Middle frontal gyrus (tissue), 1 donor: ENCODE measurements around the gene MRRF.

Experiments used
- DNase-seq: peaks from one replicate; pipeline ENCODE4 v3.0.0-alpha.2; 2015; ENCODE audit warnings: low spot score; ENCODE audit errors: extremely low spot score

The MRRF gene, protein sequence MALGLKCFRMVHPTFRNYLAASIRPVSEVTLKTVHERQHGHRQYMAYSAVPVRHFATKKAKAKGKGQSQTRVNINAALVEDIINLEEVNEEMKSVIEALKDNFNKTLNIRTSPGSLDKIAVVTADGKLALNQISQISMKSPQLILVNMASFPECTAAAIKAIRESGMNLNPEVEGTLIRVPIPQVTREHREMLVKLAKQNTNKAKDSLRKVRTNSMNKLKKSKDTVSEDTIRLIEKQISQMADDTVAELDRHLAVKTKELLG

DNA sequence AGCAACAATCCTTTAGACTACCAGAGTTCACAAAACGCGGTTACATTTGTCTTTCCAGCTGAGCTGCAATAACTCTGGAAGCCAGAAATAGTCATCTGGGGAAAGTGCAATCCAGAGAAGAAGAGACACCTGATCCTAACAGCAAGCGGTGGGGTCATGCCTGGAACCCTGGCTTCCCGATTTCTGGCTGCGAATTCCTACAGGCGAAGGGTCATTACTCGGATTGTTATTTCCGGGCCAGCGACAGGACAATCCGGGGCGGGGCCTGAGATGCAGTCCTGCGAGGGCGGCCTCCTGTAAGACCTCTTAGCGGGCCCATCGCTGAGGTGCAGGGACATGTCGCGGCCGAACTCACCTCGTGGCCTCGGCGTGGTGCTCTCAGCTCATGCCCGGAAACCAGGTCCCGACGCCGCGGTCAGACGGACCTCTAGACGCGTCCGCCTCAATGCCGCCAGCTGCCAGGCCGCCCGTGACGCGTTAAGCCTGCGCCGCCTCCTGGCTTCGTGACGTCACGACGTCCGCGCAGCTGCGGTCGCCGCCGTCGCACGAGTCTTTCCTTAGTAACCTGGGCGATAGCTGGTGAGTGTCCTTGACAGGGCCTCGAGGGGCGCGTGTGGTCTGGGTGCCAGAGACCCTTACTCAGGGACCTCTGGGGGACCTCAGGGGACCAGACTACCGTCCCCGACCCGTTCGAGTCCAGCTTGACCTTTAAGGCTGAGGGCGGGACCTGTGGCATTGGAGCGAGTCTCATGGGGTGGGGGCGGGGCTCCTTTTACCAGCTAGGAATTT lies at the start of gene MRRF, which contains the start of gene RBM18:
TSS of gene MRRF (plus strand) at position 523 of the 789 bp plus-strand sequence. CDS start 6,010 bp downstream, outside the sequence.
TSS of gene RBM18 (minus strand) at position 481 of the 789 bp plus-strand sequence. CDS start 3,348 bp downstream, outside the sequence.
- DNase-seq: peak; percentile 78

DNA sequence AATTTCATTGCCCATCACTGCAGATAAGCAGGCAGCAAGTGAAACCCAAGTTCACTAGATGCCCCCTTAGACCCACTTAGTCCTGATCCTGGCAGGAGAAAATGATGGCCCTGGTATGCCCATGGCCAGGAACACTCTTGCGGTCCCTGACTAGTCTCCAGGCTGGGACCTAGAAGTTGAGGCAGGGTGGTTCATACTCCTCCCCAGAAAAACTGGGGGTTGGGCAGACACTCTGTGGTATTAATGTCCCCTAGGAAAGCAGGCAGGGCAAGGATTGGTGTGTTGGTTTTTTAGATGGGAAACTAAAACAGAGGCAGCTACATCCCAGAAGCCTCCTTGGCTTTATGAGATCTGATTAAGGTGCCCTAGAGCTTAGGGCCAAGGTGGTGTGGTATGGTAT lies 49.0 kb upstream of the MRRF start:
- no peak for DNase-seq

DNA sequence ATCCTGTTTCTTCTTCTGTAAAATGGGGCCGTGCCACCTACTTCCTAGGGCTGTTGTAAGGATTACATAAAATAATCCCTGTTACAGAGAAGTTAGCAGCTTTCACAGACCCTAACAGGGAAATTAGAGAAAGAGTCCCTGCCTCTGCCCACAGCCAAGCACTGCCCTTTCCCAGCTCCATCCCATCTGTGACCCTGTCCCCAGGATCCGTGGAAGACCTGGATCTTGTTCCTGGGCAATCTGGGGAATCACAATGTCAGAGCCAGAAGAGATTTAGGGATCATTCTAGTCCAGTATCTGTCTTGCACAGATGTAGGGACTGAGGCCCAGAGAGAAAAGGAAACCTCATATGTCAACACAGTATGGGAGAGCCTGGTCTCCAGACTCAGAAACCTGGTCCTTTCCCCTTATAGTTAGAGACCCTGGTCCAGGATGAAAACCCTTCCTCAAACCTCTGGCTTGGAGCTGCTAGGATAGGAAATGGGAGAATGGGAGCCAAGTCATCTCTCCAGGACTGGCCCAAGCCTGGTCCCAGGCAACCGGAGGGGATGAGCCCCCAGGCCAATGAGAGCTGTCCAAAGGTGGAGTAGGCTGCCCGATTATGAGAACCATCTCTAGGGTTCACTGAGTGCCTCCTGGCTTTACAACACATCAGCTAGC lies 48.4 kb upstream of the MRRF start:
- no peak for DNase-seq

DNA sequence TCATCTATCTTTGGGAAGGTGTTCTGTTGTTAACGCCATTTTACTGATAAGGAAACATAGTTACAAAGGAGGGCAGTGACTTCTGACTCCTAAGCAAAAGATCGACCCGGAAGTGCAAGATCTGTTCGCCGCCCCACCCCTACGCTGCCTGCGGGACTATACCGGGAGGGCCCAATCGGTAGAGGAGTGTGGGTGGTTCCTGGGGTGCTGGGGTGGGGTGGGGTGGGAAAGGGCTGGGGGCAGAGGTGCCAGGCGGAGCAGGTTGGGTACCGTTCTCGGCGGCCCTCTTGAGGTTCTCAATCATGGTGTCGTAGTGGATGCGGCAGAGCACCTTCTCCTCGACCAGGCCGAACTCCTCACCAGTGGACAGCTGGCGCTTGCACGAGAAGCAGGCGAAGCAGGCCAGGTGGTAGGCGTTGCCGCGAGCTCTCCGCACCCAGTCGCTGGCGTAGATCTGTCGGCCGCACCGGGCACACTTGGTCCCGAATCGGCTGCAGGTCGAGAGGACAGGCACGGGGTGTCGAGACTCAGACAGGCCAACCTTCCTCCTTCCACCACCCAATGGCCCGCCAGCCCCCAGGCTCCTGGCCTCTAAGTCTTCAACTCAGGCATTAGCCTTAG lies 47.8 kb upstream of the MRRF start:
- no peak for DNase-seq

DNA sequence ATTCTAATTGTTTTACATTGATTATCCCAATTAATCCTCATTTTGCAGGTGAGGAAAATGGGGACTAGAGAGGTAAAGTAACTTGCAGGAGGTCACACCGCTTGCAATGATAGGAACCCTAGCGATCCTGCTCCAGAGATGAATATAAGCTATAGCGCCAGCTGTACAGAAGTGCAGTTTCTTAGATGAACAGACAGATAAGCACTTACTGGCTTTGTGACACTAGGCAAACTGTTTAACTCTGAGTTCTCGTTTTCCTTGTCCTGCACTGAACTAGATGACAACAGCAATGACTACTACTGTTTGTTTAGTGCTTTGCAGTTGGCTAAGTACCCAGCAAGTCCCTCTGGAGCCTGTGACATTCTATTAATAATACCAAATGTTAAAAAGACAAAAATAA lies 47.0 kb upstream of the MRRF start:
- DNase-seq: no peak

DNA sequence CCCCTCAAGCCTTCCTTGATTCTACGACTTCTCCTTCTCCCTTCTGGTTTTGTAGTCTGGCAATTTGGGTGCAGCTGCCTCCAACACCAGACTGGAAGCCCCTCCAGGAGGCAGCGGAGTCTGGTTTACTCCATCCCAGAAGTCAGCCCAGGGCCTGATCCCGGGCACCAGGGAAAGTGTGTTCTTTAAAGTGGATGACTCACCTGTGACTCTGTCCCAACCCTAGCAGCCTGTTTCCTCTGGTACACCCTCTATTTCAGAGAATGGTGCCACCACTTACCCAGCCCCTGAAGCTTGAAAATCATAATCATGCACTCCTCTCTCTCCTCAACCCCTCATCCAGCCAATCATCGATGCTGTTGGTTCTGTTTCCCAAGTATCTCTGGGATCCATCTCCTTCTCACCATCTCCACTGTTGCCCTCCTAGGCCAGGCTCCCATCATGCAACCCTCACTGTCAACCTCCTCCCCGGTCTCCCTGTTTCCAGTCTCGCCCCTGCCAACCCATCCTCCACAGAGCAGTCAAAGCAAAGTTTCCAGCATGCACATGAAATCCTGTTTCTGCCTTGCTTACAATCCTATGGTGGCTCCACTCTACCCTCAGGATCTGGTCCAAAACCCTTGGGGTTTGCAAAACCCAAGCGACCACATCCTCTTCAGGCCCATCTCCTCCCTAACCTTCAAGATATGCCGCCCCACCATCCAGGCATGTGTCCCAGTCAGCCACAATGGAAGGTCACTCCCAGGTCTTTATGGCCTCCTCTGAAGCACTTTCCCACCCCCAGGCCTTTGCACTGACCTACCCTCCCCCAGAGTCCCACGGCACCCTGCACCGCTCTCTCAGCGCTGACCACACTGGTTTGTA lies 46.4 kb upstream of the MRRF start:
- DNase-seq: no peak

DNA sequence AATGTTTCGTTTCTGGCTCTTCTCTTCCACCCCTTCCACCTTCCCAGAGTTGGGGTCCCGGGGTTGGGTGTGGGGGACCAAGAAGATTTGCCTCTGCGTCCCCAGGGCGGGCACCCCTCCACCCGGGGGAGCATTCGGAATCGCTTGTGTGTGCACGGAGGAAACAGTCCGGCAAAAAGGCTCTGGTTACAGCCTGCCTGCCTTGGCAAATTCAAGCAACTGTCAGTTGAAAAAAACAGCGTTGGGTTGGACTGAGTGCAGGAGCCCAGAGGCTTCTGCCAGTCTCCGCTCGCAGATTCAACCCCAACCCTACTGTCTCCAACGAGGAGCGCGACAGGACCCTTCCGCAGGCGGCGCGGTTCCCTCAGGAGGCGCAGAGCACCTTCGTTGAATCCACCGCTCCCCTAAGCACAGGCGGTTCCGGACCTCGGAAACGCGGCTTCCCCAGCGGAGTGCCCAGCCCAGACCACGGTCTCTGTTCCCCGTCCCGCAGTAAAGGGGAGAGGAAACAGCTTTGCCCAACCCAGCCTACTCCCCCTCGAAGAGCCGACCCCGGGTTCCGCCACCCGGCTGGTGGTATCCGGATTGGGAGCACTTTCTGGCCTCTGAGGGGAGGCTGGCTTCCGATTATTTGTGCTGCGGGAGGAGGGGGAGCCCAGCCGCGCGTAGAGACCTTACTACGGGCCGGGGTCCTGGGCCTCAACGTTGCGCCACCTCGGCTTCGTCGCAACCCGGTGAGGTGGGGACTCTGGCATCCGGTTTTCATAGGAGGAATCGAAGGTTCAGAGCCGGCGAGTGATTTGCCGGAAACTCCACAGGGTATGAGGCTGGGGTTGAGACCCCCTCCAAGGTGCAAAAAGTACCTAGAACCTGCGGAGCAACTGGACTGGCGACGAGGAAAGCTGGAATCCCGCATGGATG lies 45.5 kb upstream of the MRRF start:
- no peak for DNase-seq

DNA sequence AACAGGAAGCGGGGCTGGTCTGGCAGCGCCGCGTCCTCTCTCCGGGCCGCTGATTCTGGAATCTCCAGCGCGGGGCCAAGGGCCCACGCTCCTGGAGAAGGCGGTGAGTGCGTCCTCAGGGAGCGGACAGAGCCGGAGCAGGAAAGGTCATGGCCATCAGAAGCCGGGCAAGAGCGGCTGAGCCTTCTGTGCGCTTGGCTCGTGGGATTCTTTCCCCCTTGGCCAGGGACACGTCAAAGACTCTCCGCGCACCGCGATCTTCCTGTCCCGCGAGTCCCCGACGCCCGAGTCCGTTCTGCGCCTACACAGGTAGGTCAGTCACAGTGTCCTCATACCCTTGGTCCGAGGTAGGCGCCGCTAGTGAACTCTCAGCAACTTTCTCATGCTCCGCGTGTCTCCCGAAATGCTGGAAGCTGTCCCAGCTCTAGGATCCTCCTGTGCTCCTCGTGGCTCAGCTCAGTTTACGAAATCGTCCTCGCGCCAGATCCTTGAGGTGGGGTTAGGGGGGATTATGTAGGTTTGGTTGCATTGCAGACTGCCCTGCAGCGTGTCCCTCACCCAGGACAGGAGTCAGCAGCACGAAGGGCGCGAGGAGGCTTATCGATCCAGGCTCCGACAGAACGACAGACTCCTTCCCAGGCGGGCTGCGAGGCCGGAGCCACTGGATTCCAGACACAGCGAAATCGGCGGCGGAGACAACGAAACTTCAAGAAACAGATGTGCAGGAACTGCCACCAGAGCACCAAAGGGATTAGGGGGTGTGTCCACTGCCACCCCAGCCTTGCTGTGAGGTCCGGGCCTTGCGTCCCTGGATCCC lies 44.6 kb upstream of the MRRF start:
- no peak for DNase-seq

DNA sequence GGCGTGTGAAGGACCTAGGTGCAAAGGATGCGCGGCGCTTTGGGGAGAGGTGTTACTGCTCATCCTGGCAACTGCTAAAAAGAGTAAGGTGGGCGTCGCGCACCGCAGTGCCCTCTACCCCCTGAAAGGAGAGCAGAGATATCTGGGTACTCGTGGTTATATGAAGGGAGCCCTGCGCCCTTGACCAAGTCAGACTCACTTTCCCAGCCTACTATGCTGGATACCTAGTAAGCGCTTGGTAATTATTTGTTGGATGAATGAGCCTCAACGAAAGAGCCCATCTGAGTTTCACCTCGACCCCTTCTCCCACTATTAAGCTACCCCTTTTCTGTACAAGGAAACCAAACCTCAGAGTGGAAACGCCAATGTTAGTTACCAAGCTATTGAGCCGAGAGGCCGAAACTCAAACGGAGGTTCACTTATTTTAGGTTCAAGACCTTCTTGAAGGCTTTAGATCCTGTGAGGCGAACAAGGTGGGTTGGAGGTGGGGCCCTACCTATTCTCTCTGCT lies 44.0 kb upstream of the MRRF start:
- DNase-seq: no peak

DNA sequence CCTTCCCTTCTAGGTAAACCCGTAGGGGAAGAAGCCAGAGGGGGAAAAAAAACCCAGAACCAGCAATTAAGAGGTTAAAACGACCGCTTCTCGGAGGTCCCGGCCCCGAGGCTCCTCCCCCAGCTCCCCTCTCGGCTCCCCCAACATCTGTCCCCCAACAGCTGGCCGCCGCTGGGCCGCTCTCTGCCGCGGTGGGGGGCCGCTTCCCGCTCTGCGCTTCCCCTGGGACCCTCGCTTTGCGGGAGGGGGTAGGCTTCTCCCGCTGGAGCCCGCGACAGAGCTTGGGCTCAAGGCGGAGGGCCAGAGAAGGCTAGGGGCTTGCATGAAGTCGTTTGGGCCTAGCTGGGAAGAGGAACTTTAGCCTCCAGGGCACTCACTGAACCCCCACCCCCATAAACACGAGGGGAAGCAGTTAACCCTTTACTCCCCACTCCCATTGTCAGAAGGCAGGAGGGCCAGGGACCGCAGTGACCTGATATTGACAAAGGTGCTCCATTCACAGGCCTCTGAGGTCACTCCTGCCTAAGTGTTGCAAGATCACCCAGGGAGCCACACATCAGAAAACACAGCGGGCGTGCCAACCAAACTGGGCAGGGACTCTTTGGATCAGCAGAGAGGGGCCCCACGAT lies 43.4 kb upstream of the MRRF start:
- DNase-seq: no peak

DNA sequence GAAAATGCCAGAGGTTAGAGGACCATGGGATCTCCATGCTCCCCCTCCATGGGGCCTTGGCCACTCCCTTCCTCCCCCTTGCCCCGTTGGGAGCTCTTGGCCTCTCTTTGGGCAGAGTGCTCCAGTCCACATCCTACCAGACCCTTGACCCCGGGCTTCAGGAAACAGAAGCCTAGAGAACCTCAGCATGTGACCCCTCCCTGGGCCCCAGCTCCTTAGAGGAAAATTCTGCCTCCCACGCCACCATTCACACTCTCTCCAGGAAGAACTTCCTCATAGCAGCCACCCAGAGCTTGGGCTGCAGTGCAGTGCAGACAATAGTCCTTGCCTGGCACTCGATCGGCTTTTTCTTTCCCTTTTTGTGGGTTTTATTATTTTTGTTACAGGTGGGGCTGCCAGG lies 41.9 kb upstream of the MRRF start:
- DNase-seq: no peak

DNA sequence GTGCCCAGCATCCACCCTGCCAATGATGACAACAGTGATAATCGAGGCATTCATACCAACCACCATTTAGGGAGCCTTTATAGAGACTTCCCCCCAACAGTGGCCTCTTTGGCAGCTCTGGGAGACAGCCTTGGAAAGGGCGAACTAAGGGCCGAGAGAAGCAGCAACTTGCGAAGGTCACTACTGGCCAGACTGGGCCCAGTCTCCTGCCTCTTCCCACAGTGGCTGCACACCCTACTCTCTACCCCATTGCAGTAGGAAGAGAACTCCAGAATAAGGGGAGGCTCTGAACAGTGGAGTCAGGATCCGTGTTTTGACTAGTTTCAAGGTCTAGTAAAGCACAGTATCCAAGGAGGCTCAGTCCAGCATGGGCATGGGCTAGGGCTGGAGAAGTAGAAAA lies 41.2 kb upstream of the MRRF start:
- no peak for DNase-seq

DNA sequence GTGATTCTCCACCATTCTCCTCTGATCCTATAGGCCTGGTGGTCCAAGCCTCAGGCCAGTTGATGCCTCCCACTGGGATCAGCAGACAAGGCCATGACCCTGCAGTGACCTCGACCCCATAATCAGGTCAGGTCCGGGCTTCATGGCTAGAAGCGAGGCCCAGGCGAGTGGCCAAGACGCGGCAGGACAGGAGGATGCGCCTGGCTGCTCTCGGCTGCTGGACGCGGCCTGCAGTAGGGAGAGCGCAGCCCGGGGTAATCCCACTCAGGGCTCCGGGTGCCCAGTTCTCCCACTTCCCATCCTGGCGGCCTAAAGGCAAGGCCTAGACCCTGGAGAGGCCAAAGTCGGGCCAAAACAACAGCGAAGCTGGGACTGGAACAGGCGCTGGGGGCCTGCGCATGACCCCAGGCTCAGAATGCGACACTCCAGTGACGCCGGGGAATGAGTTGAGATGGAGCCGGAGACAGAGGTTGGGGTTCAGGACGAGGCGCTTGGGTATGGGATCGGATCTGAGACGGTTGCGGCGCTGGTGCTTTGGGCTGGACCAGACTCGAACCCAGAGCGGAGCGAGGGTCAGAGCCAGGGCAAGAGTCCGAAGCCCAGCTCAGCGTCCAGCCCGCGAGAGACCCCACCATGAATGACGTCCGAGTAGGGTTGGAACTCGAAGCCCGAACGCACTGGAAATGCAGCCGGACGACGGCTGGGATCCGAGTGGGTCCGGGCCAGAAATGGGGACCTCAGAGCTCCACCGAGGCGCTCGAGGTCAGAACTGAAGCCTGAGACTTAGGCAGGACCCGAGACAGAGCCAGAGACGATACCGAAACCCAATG lies 39.2 kb upstream of the MRRF start:
- no peak for DNase-seq

DNA sequence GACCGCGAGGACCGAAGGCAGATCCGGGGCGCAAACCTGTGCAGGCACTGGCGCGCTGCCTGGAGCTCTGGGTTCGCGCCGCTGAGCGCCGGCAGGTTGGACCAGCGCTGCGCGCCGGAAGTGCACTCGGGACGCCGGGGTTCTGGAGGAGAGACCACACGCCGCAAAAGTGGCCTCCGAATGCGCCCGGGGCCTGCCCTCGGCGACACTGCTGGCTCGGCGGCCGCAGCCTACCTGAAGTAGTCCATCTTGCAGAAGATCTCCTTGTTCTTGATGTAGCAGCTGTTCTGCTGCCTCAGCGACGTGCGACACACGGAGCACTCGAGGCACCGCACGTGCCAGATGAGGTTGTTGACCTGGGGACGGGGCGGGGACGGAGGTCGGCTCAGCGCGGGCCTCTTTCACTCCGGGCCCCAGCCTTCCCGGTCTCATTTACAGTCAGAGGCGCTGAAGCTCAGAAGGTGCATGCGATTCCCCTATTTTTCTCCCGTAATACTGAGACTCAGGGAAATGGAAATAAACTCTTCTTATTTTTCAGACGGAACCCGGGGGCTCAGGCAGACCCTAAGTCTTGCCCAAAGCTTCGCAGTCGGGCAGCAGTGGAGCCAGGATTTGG lies 38.4 kb upstream of the MRRF start:
- no peak for DNase-seq

DNA sequence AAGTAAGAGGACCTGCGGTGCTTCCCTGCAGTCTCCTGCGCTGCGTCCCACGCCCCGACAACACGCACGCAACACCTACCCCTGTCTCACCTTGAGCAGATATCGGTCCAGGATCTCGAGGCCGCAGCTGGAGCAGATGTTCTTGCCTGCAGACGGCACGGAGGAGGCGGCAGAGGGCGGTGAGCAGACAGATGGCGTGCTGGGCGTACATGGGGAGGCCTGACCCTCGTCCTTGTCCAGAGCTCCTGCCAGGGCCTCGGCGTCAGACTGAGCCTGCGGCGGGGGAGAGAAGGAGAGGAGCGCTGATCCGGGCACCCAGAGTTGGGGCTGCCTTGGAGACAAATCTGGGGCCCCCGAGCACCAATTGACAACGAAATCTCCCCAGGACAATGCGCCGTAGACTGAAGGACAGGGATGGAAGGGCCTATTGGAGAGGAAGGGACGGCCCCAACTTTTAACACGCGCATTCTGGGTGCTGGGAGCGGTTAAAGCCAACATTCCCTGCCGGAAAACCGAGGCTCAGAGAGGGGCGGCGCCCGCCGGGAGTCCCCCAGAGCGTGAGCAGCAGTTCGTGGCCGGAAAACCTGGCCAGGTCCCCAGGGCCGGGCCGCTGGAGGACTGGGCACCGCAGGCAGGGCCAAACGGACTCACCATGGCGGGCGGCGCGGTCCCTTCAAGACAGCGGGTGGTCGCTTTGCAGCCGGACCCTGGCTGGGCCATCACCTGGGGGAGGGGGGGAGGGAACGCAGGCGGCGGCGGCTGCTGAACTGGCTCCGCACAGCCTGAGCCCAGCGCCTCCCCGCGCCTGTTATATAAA lies 37.7 kb upstream of the MRRF start:
- no peak for DNase-seq

DNA sequence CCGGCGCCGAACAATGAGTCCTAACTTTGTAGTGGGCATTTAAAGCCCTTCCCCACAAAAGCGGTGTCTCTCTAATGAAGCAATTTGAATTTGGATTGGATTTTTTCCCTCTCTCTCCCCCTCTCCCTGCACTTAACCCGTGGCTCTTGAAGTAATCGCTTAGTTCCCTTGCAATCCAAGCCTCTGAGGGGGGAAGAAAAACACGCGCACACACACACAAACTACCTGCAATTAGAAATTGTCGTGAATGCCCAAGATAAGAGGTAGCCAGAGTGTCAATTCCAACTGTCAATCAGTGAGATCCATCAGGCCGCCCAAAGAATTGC lies 37.1 kb upstream of the MRRF start:
- no peak for DNase-seq
